HG02885 (cell line): ENCODE results near the gene HNRNPUL2.
A peak's percentile ranks its signal among the peaks of the same experiment; 100 is the strongest.

ENCODE experiments used
- ATAC-seq: cut with Tn5 transposase; IDR thresholded peaks from one replicate; pipeline ENCODE4 v1.9.1; 2021; ENCODE audit warnings: mild to moderate bottlenecking; ENCODE audit not compliant: unreplicated experiment, poor library complexity

Gene HNRNPUL2

GRCh38 chr11:62728171-62728988 lies 1.1 kb upstream of the HNRNPUL2 start, which contains the start of gene TTC9C:
TTC9C (plus strand) TSS chr11:62728486; CDS start chr11:62728849, 363 bp downstream.
- ATAC-seq = peak; percentile 13

GRCh38 chr11:62727872-62728170 lies 564 bp upstream of the HNRNPUL2 start:
- peak; percentile 65 for ATAC-seq

DNA sequence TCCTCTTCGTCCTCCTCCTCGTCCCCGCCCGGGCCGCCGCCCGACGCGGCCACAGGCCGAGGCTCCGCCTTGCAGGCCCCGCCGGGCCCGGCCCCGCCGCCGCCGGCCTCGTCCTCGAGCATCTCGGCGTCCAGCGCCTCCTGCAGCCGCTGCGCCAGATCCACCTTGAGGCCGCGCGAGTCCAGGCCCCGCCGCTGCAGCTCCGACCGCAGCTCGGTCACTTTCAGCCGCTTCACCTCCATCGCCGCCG lies 417 bp downstream of the HNRNPUL2 start:
- ATAC-seq = no peak

DNA sequence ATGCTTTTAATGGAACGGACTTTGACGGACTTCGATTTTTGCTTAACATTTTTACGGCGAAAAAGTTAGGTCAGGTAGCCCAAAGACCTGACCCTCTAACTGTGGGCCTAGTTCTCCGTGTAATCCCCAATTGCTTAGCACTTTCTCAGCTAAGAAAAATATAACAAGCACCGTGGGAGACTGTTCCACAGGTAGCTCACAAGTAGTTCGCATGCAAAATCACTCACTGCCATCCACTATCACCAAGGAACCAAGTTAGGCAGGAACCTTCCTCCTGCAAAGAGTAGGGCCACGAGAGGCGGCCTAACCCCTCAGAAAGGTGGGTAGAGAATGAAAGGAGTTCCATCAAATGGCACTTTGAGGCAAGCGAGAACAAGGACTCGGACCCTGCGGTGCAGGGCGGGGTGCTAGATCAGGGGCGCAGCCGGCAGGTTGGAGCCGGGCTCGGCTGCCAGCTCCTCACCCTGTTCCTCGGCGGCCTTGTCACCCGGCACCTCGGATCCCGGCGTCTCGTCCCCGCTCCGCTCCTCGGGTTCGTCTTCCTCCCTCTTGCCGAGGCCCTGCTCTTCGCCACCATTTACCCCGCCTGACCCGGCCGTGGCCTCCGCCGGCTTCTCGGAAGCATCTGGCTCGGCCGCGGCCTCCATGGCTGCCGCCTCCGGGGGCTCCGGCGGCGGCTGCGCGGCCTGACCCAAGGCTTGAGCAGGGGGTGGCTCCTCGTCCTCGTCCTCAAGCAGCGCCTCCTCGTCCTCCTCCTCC lies 922 bp downstream of the HNRNPUL2 start:
- no peak for ATAC-seq

GRCh38 chr11:62725646-62726045 lies 1.6 kb downstream of the HNRNPUL2 start:
- ATAC-seq = no peak

GRCh38 chr11:62724171-62724570 lies 3.1 kb downstream of the HNRNPUL2 start:
- no peak for ATAC-seq

- no peak for ATAC-seq
These were observed 5.3 kb downstream of the HNRNPUL2 start for GRCh38 chr11:62721994-62722393.

GRCh38 chr11:62719302-62719978 lies 7.8 kb downstream of the HNRNPUL2 start:
- ATAC-seq = no peak

- no peak for ATAC-seq
These were observed 10.4 kb downstream of the HNRNPUL2 start for GRCh38 chr11:62716816-62717215.

- ATAC-seq = no peak
These were observed 11.1 kb downstream of the HNRNPUL2 start for GRCh38 chr11:62716206-62716605.

- no peak for ATAC-seq
These were observed 11.8 kb downstream of the HNRNPUL2 start for GRCh38 chr11:62715150-62716130.

- no peak for ATAC-seq
These were observed 13.9 kb downstream of the HNRNPUL2 start for GRCh38 chr11:62713343-62713742.

- no peak for ATAC-seq
These were observed 14.4 kb downstream of the HNRNPUL2 start for GRCh38 chr11:62712861-62713260.

DNA sequence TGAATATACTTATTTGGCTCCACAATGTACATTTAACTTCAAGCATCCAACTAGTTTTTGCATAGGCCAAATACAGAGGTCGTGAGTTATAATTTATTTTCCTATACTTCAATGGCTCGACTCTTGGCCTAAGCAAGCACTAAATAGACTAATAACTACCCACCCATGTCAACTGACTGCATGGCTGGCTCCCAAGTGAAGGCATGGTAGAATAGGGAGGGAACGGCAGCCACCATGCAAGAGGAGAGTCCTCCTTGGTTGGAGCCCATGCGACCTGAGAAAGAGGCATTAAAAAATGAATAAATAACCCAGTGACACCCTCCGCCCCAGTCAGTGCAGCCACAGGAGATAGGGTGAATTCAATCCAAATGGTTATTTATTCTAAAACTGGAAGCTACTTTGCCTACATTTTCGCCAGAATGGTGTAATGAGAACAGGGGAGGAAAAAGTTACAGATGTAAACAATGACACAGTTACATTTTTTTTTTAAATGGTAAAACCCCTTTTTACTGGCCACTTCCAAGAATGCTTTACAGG lies 14.9 kb downstream of the HNRNPUL2 start:
- ATAC-seq = no peak

DNA sequence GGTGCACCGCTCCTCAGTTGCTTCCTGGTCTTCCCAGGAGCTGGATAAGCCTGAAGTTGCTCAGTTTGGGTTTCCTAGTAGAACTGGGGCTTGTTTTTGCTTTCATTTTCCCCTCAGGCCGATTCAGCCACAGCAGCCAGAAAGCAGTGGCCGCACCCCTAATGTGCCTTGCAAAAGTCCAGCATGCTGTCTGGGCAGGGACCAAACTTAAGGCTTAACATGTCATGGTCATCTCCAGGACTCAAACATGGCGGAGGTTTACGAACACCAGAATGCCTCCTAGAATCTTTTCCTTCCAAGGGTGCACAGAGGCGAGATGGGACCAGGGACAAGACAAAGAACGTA lies 17.3 kb downstream of the HNRNPUL2 start:
- ATAC-seq = no peak

GRCh38 chr11:62709247-62710000 lies 17.8 kb downstream of the HNRNPUL2 start:
- peak; percentile 77 for ATAC-seq

DNA sequence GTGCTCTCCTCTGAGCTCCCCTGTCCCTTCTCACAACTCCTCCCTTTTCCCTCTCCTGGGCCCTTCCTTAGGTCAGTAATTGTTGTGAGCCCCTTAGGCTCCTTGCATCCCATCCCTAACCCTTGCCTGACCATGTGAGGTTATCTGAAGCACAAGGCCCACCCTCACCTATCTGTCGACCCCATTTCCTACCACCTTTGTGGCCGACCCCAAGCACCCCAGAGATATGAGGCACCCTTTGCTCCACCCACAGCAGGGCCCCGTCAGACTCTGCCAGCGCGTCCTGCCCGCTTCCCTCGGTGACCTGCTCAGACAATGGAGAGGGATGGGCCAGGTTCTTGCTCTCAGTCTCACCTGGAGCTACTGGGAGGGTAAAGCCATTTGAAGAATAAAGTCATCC lies 18.5 kb downstream of the HNRNPUL2 start:
- no peak for ATAC-seq

DNA sequence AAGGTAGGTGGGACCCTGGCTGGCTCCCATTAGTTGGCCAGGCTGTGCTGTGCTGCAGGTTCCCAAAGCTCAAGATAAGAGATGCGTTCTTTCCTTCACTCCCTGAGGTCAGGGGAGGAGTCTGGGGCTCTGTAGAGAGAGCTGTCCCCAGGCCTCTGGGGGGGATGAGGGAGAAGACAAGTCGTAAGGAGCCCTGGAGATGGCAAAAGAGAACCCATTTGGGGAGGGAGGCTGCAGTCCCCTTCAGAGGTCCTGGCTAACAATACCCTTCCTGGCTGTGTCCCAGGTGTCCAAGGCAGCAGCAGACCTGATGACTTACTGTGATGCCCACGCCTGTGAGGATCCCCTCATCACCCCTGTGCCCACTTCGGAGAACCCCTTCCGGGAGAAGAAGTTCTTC lies 18.9 kb downstream of the HNRNPUL2 start:
- ATAC-seq = no peak

- ATAC-seq = no peak
These were observed 19.9 kb downstream of the HNRNPUL2 start, which contains the start of the genes BSCL2 and GNG3 for GRCh38 chr11:62707277-62707861. BSCL2 (minus strand) TSS chr11:62707424; CDS start chr11:62707195, 229 bp downstream. GNG3 (plus strand) TSS chr11:62707676; CDS start chr11:62708296, 620 bp downstream.
